ENCODE results near the gene NAGS.

The NAGS gene

GRCh38 chr17:43988301-43988700, 16.1 kb upstream of the NAGS start:
- H3K4me2 ChIP-seq (ENCODE audit: low read depth, low read length, poor library complexity, severe bottlenecking) = no peak overlapping the region
- H3K79me2 ChIP-seq (ENCODE audit: insufficient read depth, low read length) = no peaks in the 10 kb centered on the region
- no peaks in the 10 kb centered on the region for H3F3A ChIP-seq (ENCODE audit: insufficient read depth)
- H3K27me3 ChIP-seq (ENCODE audit: low read length) = no peaks in the 10 kb centered on the region
- H2AFZ ChIP-seq (ENCODE audit: low read depth, low read length, severe bottlenecking) = no peak overlapping the region
- H3K4me3 ChIP-seq (ENCODE audit: insufficient read depth, low read length, poor library complexity, severe bottlenecking) = no peak overlapping the region
- H3K36me3 ChIP-seq (ENCODE audit: low read length) = no peaks in the 10 kb centered on the region
- no peak overlapping the region for H3K27ac ChIP-seq (ENCODE audit: low read depth, low read length)
- TF ChIP-seq EZH2phosphoT487 (conservative IDR thresholded peaks at IDR 0.05; ENCODE audit: low read length) (no peak), CTCF (IDR thresholded peaks at IDR 0.05; ENCODE audit: insufficient read depth, low read length, poor library complexity, severe bottlenecking) (no peak)
- no peaks in the 10 kb centered on the region for H4K20me1 ChIP-seq (ENCODE audit: low read depth, low read length)
- H3K9ac ChIP-seq (ENCODE audit: low read length) = no peak overlapping the region
- no peaks in the 10 kb centered on the region for H3K9me3 ChIP-seq (ENCODE audit: insufficient read depth, low read length)
- H3K9me2 ChIP-seq (replicated peaks; ENCODE audit: insufficient read depth, low read length) = no peaks in the 10 kb centered on the region

GRCh38 chr17:43992641-43993040, 11.8 kb upstream of the NAGS start:
- Histone ChIP-seq H3K9me3 (ENCODE audit: insufficient read depth, low read length) (no peaks in the 10 kb centered on the region), H3K27ac (ENCODE audit: low read depth, low read length) (no peak overlapping the region), H3K36me3 (ENCODE audit: low read length) (no peaks in the 10 kb centered on the region), H4K20me1 (ENCODE audit: low read depth, low read length) (no peaks in the 10 kb centered on the region), H3K4me3 (ENCODE audit: insufficient read depth, low read length, poor library complexity, severe bottlenecking) (no peak overlapping the region), H3K27me3 (ENCODE audit: low read length) (no peaks in the 10 kb centered on the region), H3F3A (ENCODE audit: insufficient read depth) (no peaks in the 10 kb centered on the region), H3K4me2 (ENCODE audit: low read depth, low read length, poor library complexity, severe bottlenecking) (no peak overlapping the region), H2AFZ (ENCODE audit: low read depth, low read length, severe bottlenecking) (no peak overlapping the region), H3K9me2 (replicated peaks; ENCODE audit: insufficient read depth, low read length) (no peaks in the 10 kb centered on the region), H3K9ac (ENCODE audit: low read length) (no peak overlapping the region), H3K79me2 (ENCODE audit: insufficient read depth, low read length) (no peaks in the 10 kb centered on the region)
- TF ChIP-seq EZH2phosphoT487 (conservative IDR thresholded peaks at IDR 0.05; ENCODE audit: low read length) (no peak), CTCF (IDR thresholded peaks at IDR 0.05; ENCODE audit: insufficient read depth, low read length, poor library complexity, severe bottlenecking) (no peak)

DNA sequence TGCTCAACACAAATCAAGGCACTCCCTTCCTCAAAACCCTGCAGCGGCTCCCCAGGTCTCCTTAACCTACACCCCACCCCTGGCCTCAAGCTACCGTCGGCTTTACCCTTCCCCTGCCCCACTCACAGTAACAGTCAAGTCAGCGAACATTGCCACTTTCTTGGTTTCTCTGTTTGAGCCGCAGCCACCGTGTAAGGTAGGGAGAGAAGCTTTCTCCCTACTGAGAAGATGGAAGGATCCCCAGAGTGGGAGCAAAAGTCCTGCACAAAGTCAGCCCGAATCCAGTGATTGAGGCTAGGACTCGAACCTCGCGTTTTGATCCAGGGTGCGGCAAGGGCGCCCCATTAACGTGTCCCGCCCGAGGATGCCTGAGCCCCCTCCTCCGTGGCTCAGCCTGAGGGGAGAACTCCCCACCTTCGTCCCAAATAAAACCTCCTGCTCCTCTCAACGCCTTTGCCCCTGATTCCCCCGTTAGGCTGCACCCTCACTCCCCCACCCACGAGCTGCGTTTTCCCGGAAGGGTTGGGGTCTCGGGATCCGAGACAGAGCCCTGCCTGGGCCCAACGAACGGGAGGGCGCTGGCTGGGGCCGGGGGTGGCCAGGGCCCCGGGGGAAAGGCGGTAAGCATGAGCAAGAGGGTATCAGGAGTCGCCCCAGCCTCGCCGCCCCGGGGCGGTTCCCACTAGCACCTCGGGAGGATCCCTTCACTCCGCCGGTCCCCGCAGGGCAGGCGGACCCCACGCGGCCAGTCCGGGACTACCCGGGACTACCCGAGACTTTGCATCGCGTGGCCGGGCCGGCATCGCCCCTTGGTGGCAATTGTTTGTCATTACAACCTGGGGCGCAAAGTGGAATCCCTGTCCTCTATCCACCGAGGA, 9.9 kb upstream of the NAGS start:
- no peak overlapping the region for H3K4me2 ChIP-seq (ENCODE audit: low read depth, low read length, poor library complexity, severe bottlenecking)
- H2AFZ ChIP-seq (ENCODE audit: low read depth, low read length, severe bottlenecking) = no peak overlapping the region
- H3K27ac ChIP-seq (ENCODE audit: low read depth, low read length) = no peak overlapping the region

More for the DNA sequence above, 9.9 kb upstream of the NAGS start:
- Histone ChIP-seq H3K27me3 (ENCODE audit: low read length) (no peaks in the 10 kb centered on the region), H3K36me3 (ENCODE audit: low read length) (no peaks in the 10 kb centered on the region), H3K9me3 (ENCODE audit: insufficient read depth, low read length) (no peaks in the 10 kb centered on the region), H3K9ac (ENCODE audit: low read length) (no peak overlapping the region), H3K9me2 (replicated peaks; ENCODE audit: insufficient read depth, low read length) (no peaks in the 10 kb centered on the region), H3K79me2 (ENCODE audit: insufficient read depth, low read length) (no peaks in the 10 kb centered on the region), H4K20me1 (ENCODE audit: low read depth, low read length) (no peaks in the 10 kb centered on the region), H3K4me3 (ENCODE audit: insufficient read depth, low read length, poor library complexity, severe bottlenecking) (no peak overlapping the region), H3F3A (ENCODE audit: insufficient read depth) (no peaks in the 10 kb centered on the region)
- TF ChIP-seq CTCF (IDR thresholded peaks at IDR 0.05; ENCODE audit: insufficient read depth, low read length, poor library complexity, severe bottlenecking) (peak; percentile 42), EZH2phosphoT487 (conservative IDR thresholded peaks at IDR 0.05; ENCODE audit: low read length) (no peak)
